Kidney tubule cell (primary cell): ENCODE measurements around the gene GUCY2C.

ENCODE experiments used
- DNase-seq: peaks from one replicate; pipeline ENCODE4 v3.0.0-alpha.2; 2018; ENCODE audit warnings: low spot score

Gene GUCY2C

DNA sequence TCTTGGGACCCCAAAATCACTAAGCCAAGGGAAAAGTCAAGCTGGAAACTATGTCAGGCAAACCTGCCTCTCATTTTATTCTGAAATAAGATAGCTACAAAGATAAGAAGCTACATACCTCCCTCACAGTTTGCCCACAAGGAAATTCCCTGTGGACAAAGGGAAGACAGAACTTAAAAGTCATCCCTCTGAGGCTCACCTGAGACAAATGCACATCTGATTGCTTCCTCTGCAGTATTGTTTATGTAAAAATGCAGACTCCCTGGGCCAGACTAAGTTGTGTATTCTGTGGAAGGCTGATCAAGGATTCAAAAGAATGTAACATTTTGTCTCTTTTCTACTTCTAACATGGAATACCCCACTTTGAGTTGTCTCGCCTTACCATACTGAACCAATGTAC lies 126.2 kb downstream of the GUCY2C start:
- DNase-seq: no peak

DNA sequence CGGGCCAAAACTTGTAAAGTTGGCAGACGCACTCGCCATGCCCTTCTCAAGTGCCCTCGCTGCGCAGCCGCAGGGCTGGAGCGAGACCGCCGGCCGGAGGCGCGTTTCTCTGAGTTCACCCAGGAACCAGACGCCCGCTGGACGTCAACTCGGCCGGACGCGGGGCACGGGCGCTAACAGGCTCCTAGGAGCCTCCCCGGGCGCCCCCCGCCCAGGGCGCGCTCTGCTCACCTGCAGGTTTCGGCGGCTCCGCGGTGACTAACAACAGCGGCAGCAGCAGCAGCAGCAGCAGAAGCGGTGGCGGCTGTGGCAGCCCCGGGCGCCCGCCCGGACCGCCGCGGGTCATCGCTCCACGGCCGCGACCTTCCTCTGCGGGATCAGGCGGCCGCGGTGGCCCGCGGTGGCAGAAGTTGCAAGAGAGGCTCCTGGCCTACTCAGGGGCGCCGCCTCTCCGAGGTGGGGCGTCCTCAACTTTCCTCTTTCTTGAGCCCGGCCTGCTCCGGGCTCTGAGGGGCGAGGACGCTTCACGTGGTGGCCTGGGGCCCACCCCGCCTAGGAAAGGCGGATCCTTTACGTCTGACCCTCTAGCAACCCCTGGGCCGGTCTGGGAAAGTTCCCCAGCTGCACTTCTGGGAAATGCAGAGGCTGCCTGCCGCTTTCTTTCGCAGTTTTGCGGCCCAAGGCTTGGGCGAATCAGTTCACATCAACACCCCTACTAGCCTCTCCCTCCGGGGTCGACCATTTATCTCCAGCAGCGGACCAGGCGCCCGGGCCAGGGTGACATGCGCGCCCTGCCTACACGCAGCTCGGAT lies 128.8 kb downstream of the GUCY2C start, which contains the start of gene PLBD1:
Gene PLBD1 (minus strand): TSS at position 533 of the 812 bp plus-strand sequence. CDS start 187 bp downstream, at position 346.
- DNase-seq: peak; percentile 67

DNA sequence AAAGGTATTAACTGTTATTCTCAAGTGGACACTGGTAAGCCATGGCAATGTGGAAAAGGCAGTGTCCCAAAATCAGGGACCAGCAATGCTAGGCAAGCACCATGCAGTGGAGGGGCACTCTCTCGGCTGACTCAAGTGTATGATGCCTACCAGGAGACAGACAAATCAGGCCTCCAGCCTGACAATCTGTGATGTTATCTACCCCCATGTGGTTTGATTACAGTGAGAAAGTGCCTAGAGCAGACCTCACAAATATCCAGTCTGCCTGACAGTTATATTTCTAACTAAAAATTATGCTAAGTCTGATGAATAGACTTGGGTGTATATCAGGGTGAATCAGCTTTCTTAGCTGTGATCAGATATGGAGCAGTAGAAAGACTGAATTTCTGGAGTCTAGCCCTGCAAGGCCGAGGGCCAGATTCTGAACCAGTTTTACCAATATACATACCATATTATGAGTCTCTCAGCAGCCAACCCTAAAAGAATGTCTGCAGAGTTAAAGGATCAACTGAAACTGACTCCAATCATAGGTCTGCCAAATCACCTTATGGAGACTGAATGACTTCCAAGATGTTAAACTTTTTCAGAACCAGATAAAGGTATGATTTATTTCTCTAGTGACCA lies 132.0 kb downstream of the GUCY2C start:
- DNase-seq: no peak

DNA sequence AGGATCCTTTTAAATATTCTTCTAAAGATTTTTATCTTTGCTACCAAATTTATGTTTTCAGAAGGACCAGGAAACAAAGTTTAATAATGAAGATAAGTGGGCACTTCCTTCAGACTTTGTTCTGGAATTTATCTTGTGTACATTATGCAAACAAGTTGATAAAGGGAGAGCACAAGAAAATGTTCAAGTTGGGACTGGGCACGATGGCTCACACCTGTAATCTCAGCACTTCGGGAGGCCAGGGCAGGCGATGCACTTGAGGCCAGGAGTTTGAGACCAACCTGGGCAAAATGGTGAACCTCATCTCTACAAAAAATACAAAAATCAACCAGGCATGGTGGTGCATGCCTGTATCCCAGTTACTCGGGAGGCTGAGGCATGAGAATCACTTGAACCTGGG lies 133.4 kb downstream of the GUCY2C start:
- DNase-seq: no peak
